ENCODE results near the gene SPDYE16.
"Not testable (repeated sequence)": the region's sequence is repeated elsewhere in the genome, so short reads cannot be mapped to it uniquely, and the experiment has no call there.

The SPDYE16 gene

GRCh38 chr7:76567753-76568152, 24.7 kb upstream of the SPDYE16 start:
- H3K9me3 ChIP-seq (ENCODE audit: low read depth, low read length); DNase-seq (ENCODE audit: low read depth, low spot score); H3K4me3 ChIP-seq; H3K27ac ChIP-seq; H3K36me3 ChIP-seq (ENCODE audit: insufficient read depth, low read length); H3K9ac ChIP-seq (ENCODE audit: insufficient read length): not testable (repeated sequence)

GRCh38 chr7:76567311-76567710, 24.2 kb upstream of the SPDYE16 start:
- H3K4me3 ChIP-seq; H3K27ac ChIP-seq; H3K9ac ChIP-seq (ENCODE audit: insufficient read length); H3K9me3 ChIP-seq (ENCODE audit: low read depth, low read length); DNase-seq (ENCODE audit: low read depth, low spot score); H3K36me3 ChIP-seq (ENCODE audit: insufficient read depth, low read length): not testable (repeated sequence)

GRCh38 chr7:76565001-76565400, 21.9 kb upstream of the SPDYE16 start:
- not testable (repeated sequence) for H3K9me3 ChIP-seq (ENCODE audit: low read depth, low read length); H3K36me3 ChIP-seq (ENCODE audit: insufficient read depth, low read length); H3K27ac ChIP-seq; H3K4me3 ChIP-seq; DNase-seq (ENCODE audit: low read depth, low spot score); H3K9ac ChIP-seq (ENCODE audit: insufficient read length)

GRCh38 chr7:76561342-76561741, 18.2 kb upstream of the SPDYE16 start:
- H3K36me3 ChIP-seq (ENCODE audit: insufficient read depth, low read length); H3K4me3 ChIP-seq; H3K9ac ChIP-seq (ENCODE audit: insufficient read length); H3K9me3 ChIP-seq (ENCODE audit: low read depth, low read length); H3K27ac ChIP-seq; DNase-seq (ENCODE audit: low read depth, low spot score): not testable (repeated sequence)

- not testable (repeated sequence) for DNase-seq (ENCODE audit: low read depth, low spot score); H3K9ac ChIP-seq (ENCODE audit: insufficient read length); H3K36me3 ChIP-seq (ENCODE audit: insufficient read depth, low read length); H3K9me3 ChIP-seq (ENCODE audit: low read depth, low read length); H3K27ac ChIP-seq; H3K4me3 ChIP-seq
Observed at GRCh38 chr7:76560157-76560556, 17.1 kb upstream of the SPDYE16 start.

GRCh38 chr7:76559685-76560084, 16.6 kb upstream of the SPDYE16 start:
- not testable (repeated sequence) for H3K27ac ChIP-seq; H3K36me3 ChIP-seq (ENCODE audit: insufficient read depth, low read length); H3K4me3 ChIP-seq; DNase-seq (ENCODE audit: low read depth, low spot score); H3K9ac ChIP-seq (ENCODE audit: insufficient read length); H3K9me3 ChIP-seq (ENCODE audit: low read depth, low read length)

- not testable (repeated sequence) for DNase-seq (ENCODE audit: low read depth, low spot score); H3K9me3 ChIP-seq (ENCODE audit: low read depth, low read length); H3K36me3 ChIP-seq (ENCODE audit: insufficient read depth, low read length); H3K4me3 ChIP-seq; H3K27ac ChIP-seq; H3K9ac ChIP-seq (ENCODE audit: insufficient read length)
Observed at GRCh38 chr7:76551992-76552391, 8.9 kb upstream of the SPDYE16 start.

GRCh38 chr7:76549855-76550248, 6.8 kb upstream of the SPDYE16 start:
- not testable (repeated sequence) for H3K36me3 ChIP-seq (ENCODE audit: insufficient read depth, low read length); DNase-seq (ENCODE audit: low read depth, low spot score); H3K9me3 ChIP-seq (ENCODE audit: low read depth, low read length); H3K27ac ChIP-seq
- peak overlapping the region; percentile 86 for H3K4me3 ChIP-seq
- peak overlapping the region; percentile 91 for H3K9ac ChIP-seq (ENCODE audit: insufficient read length)

- H3K27ac ChIP-seq; H3K9me3 ChIP-seq (ENCODE audit: low read depth, low read length); H3K36me3 ChIP-seq (ENCODE audit: insufficient read depth, low read length): not testable (repeated sequence)
- peak; percentile 30 for DNase-seq (ENCODE audit: low read depth, low spot score)
- Histone ChIP-seq H3K9ac (ENCODE audit: insufficient read length) (peak overlapping the region; percentile 91), H3K4me3 (peak overlapping the region; percentile 86)
- peak; percentile 89 for TF ChIP-seq POLR2AphosphoS5 (IDR thresholded peaks at IDR 0.05; ENCODE audit: borderline replicate concordance, low read depth, low read length)
Observed at GRCh38 chr7:76549025-76549854, 6.1 kb upstream of the SPDYE16 start.

GRCh38 chr7:76531643-76532042, 11.5 kb downstream of the SPDYE16 start:
- not testable (repeated sequence) for H3K9me3 ChIP-seq (ENCODE audit: low read depth, low read length); H3K36me3 ChIP-seq (ENCODE audit: insufficient read depth, low read length); H3K4me3 ChIP-seq; H3K27ac ChIP-seq; DNase-seq (ENCODE audit: low read depth, low spot score); H3K9ac ChIP-seq (ENCODE audit: insufficient read length)

GRCh38 chr7:76526183-76526582, 16.9 kb downstream of the SPDYE16 start:
- not testable (repeated sequence) for H3K9me3 ChIP-seq (ENCODE audit: low read depth, low read length); H3K9ac ChIP-seq (ENCODE audit: insufficient read length); DNase-seq (ENCODE audit: low read depth, low spot score); H3K27ac ChIP-seq; H3K36me3 ChIP-seq (ENCODE audit: insufficient read depth, low read length); H3K4me3 ChIP-seq

GRCh38 chr7:76516932-76517331, 26.2 kb downstream of the SPDYE16 start:
- H3K36me3 ChIP-seq (ENCODE audit: insufficient read depth, low read length); DNase-seq (ENCODE audit: low read depth, low spot score); H3K4me3 ChIP-seq; H3K9me3 ChIP-seq (ENCODE audit: low read depth, low read length); H3K27ac ChIP-seq; H3K9ac ChIP-seq (ENCODE audit: insufficient read length): not testable (repeated sequence)
